ENCODE data around the gene C16orf96.

DNA sequence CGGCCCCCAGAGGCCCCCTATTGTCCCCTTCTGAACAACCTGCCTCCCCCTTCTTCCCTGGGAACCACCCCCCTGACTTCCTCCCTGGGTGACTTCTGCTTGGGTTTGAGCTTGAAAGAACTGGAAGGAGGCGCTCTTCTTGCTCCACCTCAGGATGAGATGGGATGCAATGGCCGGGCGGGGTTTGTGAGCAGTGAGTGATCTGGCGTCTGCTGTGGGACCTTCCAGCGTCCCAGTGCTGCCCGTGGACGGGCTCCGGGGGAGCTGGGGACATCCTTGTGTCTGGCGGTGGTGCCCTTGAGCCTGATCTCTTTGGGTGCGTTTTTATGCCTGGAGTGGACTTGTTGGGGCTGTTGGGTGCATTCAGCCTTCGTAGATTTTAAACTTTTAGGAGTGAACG lies 80.1 kb downstream of the C16orf96 start:
- TF ChIP-seq CTCF (IDR thresholded peaks at IDR 0.05) (no peak), POLR2A (IDR thresholded peaks at IDR 0.05) (no peak)
